PC-3 (cell line): ENCODE data around the gene CDKL4. TPM values are rescaled to one million over a fixed set of nuclear protein-coding genes. Genes with fewer than 3 reads are reported as not detected.

Experiments
- ATAC-seq: fragments of 200-7000 bp; cut with Tn5 transposase; 2 replicates; pipeline ENCODE4 v1.9.1; 2020; ENCODE audit warnings: mild to moderate bottlenecking, moderate library complexity
- BruUV-seq: library from RNA; stranded (reverse); fragments of 400-500 nt; replicated peaks from 2 replicates; lab custom pipeline; 2021; lab: Mats Ljungman, UMichigan
- CTCF ChIA-PET: fragments of 300-600 bp; sonication (Branson Sonifier 250); formaldehyde crosslinking; loops from one replicate; lab custom pipeline; 2022; ENCODE audit warnings: antibody characterized with exemption; lab: Charles Lee
- POLR2A ChIA-PET: fragments of 300-600 bp; sonication (Branson Sonifier 250); formaldehyde crosslinking; loops from one replicate; lab custom pipeline; 2022; ENCODE audit warnings: antibody characterized with exemption; ENCODE audit not compliant: unreplicated experiment; lab: Charles Lee
- DNase-seq: peaks from one replicate; pipeline ENCODE4 v3.0.0-alpha.2; 2015
- H2AFZ ChIP-seq: fragments of 300-600 bp; sonication (generic); 2 replicates; pipeline ENCODE4 v1.6.0; 2016; ENCODE audit warnings: antibody characterized with exemption, low read length
- H3F3A ChIP-seq: fragments of 300-600 bp; sonication (generic); one replicate; pipeline ENCODE4 v1.6.0; 2017; ENCODE audit warnings: antibody characterized with exemption, low read length, control low read depth, mild to moderate bottlenecking; ENCODE audit not compliant: unreplicated experiment
- H3K27ac ChIP-seq: fragments of 300-600 bp; sonication (generic); 2 replicates; pipeline ENCODE4 v1.5.1; 2016; ENCODE audit warnings: mild to moderate bottlenecking, low read length
- H3K27me3 ChIP-seq: fragments of 300-600 bp; sonication (generic); 2 replicates; pipeline ENCODE4 v1.6.1; 2016; ENCODE audit warnings: low read length, mixed read lengths
- H3K36me3 ChIP-seq: fragments of 300-600 bp; sonication (generic); 2 replicates; pipeline ENCODE4 v1.6.1; 2016; ENCODE audit warnings: low read depth, mixed run types, low read length, mixed read lengths
- H3K4me1 ChIP-seq: fragments of 300-600 bp; sonication (generic); 2 replicates; pipeline ENCODE4 v1.5.1; 2016; ENCODE audit warnings: low read length; ENCODE audit not compliant: insufficient read depth
- H3K4me2 ChIP-seq: fragments of 300-600 bp; sonication (generic); 2 replicates; pipeline ENCODE4 v1.6.0; 2016; ENCODE audit warnings: low read length
- H3K4me3 ChIP-seq: fragments of 300-600 bp; sonication (generic); 2 replicates; pipeline ENCODE4 v1.5.1; 2016; ENCODE audit warnings: mild to moderate bottlenecking, low read length, mixed read lengths
- H3K79me2 ChIP-seq: fragments of 300-600 bp; sonication (generic); 2 replicates; pipeline ENCODE4 v1.6.1; 2017; ENCODE audit warnings: low read length, mixed read lengths
- H3K9ac ChIP-seq: fragments of 300-600 bp; sonication (generic); 2 replicates; pipeline ENCODE4 v1.6.0; 2016; ENCODE audit warnings: mild to moderate bottlenecking, low read length
- H3K9me2 ChIP-seq: fragments of 300-600 bp; sonication (generic); replicated peaks from 2 replicates; pipeline ENCODE4 v1.6.1; 2016; ENCODE audit warnings: mixed run types, low read length, mixed read lengths
- H3K9me3 ChIP-seq: fragments of 300-600 bp; sonication (generic); 2 replicates; pipeline ENCODE4 v1.6.1; 2016; ENCODE audit warnings: low read length, mixed read lengths
- H4K20me1 ChIP-seq: fragments of 300-600 bp; sonication (generic); 2 replicates; pipeline ENCODE4 v1.6.1; 2016; ENCODE audit warnings: low read length, mixed read lengths
- EZH2 ChIP-seq: fragments of 300-600 bp; sonication (generic); IDR thresholded peaks from one replicate; pipeline ENCODE4 v1.6.1; 2017; ENCODE audit warnings: antibody characterized with exemption, mild to moderate bottlenecking, low read length; ENCODE audit not compliant: unreplicated experiment
- EZH2phosphoT487 ChIP-seq: fragments of 300-600 bp; sonication (generic); IDR thresholded peaks from 2 replicates; pipeline ENCODE4 v1.6.1; 2018; ENCODE audit warnings: mild to moderate bottlenecking, antibody characterized with exemption, low read length, borderline replicate concordance
- intact Hi-C: fragments of 100-400 bp; cut with micrococcal nuclease; formaldehyde crosslinking; loops from 2 replicates; pipeline ENCODE4 v1.9.0; 2023
- total RNA-seq: library from RNA; depleted of rRNA; stranded (reverse); fragments of >200 nt; gene quantifications from 2 replicates; pipeline ENCODE4 v1.2.3, GENCODE V29; 2014
- TF ChIP-seq, protein P1 (sequence below): fragments of 300-600 bp; sonication (generic); conservative IDR thresholded peaks from 2 replicates; pipeline ENCODE4 v1.5.1; 2017; ENCODE audit warnings: antibody characterized with exemption, low read depth, mild to moderate bottlenecking, low read length

Gene CDKL4
- total RNA-seq, 1 experiment from 2014 or later, result 0.07 TPM

DNA sequence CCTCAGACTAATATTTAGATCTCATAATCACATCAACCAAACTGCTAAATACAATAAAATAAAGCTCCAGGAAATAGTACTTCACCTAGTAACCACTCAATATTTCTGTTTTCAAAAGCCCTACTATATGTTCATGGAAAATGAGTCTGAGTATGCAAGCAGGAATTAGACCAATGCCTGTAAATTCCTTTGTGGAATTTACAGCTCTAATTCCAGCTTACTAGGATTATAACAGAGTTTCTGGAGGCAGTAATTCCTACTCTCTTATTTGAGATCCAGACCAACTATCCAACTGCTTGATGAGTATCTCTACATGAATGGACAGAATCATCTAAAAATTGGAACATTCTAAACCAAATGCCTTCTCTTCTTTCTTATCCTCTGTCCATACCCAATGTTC is 11.6 kb downstream of the CDKL4 start:
- Histone ChIP-seq H3K9ac (no peak overlapping the region), H3F3A (no peaks in the 10 kb centered on the region), H3K4me1 (no peaks in the 10 kb centered on the region), H3K4me2 (no peak overlapping the region), H3K27me3 (no peaks in the 10 kb centered on the region), H3K9me2 (no peaks in the 10 kb centered on the region; the same call in 1 of the 2 replicates), H2AFZ (no peak overlapping the region), H3K36me3 (no peaks in the 10 kb centered on the region), H4K20me1 (no peaks in the 10 kb centered on the region), H3K9me3 (no peaks in the 10 kb centered on the region), H3K79me2 (no peaks in the 10 kb centered on the region), H3K4me3 (no peak overlapping the region), H3K27ac (no peak overlapping the region)
- no peak for TF ChIP-seq EZH2phosphoT487
- no peak for TF ChIP-seq EZH2
- TF ChIP-seq, protein P1, sequence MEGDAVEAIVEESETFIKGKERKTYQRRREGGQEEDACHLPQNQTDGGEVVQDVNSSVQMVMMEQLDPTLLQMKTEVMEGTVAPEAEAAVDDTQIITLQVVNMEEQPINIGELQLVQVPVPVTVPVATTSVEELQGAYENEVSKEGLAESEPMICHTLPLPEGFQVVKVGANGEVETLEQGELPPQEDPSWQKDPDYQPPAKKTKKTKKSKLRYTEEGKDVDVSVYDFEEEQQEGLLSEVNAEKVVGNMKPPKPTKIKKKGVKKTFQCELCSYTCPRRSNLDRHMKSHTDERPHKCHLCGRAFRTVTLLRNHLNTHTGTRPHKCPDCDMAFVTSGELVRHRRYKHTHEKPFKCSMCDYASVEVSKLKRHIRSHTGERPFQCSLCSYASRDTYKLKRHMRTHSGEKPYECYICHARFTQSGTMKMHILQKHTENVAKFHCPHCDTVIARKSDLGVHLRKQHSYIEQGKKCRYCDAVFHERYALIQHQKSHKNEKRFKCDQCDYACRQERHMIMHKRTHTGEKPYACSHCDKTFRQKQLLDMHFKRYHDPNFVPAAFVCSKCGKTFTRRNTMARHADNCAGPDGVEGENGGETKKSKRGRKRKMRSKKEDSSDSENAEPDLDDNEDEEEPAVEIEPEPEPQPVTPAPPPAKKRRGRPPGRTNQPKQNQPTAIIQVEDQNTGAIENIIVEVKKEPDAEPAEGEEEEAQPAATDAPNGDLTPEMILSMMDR, result no peak
- ChIA-PET POLR2A (no interaction called here), CTCF (no interaction called here)
- intact Hi-C loops, result no loop called here
- no TSS peak for BruUV-seq
- ATAC-seq, result no peak
- DNase-seq, result no peak

DNA sequence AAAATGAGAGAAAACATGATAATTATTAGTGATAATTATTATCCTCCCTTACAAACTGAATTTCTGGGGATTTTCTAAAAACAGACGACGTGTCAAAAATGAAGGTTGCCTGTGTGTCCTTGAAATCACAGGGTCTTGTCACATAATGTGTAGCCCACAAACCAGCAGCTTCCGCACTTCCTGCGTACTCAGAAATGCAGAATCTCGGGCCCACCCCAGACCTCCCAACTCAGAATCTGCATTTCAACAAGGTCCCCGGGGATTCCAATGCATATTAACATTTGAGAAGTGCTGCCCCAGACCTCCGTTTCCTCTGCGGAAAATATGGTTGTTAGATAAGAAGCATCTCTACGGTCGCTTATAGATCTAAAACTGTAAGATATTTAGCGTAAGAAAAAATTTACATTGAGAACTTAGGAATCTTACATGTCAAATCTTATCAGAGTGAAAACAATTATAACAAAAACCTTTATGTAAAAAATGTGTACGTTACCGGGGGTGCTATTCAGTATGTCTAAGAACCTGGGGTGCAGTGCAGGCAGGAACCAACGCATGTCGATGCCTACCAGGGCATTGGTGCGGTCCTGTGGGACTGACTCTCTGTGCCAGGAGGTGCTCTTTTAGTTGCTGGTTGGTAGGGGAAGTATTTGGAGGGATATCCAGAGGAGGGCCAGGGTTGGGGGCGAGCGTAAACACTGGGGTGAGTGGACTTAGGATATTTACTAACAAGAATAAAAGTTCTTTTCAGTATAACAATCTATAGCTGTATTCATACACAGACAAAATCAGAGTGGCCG is 15.2 kb downstream of the CDKL4 start:
- no peaks in the 10 kb centered on the region for H3K79me2 ChIP-seq
- H3K4me2 ChIP-seq, result no peak overlapping the region
- no peaks in the 10 kb centered on the region for H3K27me3 ChIP-seq
- no peaks in the 10 kb centered on the region for H3K9me2 ChIP-seq
- H3K9me3 ChIP-seq, result no peaks in the 10 kb centered on the region
- no peak overlapping the region for H3K27ac ChIP-seq
- POLR2A ChIA-PET, result interaction anchor here (0.6 kb wide), 1 partner anchor 109 kb away, joined by 6 read pairs; no protein-coding TSS in a partner anchor
- DNase-seq (no peak), ATAC-seq (no peak)
- intact Hi-C loops, result loop anchor here (1.0 kb wide), 2 partner anchors 107 to 169 kb away; partner anchors contain the start of gene SOS1
- H3K9ac ChIP-seq, result no peak overlapping the region
- H3K4me3 ChIP-seq, result no peak overlapping the region
- CTCF ChIA-PET, result interaction anchor here (0.6 to 1.5 kb wide), 9 partner anchors 11 to 476 kb away, joined by 3 to 12 read pairs (median 5); partner anchors contain the start of gene SOS1
- no peaks in the 10 kb centered on the region for H4K20me1 ChIP-seq
- no peaks in the 10 kb centered on the region for H3K36me3 ChIP-seq
- H3F3A ChIP-seq, result no peaks in the 10 kb centered on the region
- H2AFZ ChIP-seq, result no peak overlapping the region
- no TSS peak for BruUV-seq
- TF ChIP-seq EZH2phosphoT487 (no peak), EZH2 (no peak)
- TF ChIP-seq, protein P1, result no peak; the same call in 1 of the 2 replicates
- H3K4me1 ChIP-seq, result no peaks in the 10 kb centered on the region
